MM.1S (cell line): ENCODE results near the gene TENT4A.

Experiments
- EZH2 ChIP-seq: fragments of 300-600 bp; sonication (generic); optimal IDR thresholded peaks from 2 replicates; pipeline ENCODE3; 2017; ENCODE audit warnings: low read depth, mild to moderate bottlenecking, antibody characterized with exemption, low read length, mixed read lengths
- EZH2phosphoT487 ChIP-seq: fragments of 300-600 bp; sonication (generic); IDR thresholded peaks from 2 replicates; pipeline ENCODE4 v1.6.1; 2018; ENCODE audit warnings: antibody characterized with exemption, low read length
- TF ChIP-seq, protein P1 (sequence below): fragments of 300-600 bp; sonication (generic); IDR thresholded peaks from 2 replicates; pipeline ENCODE4 v1.5.1; 2016; ENCODE audit warnings: antibody characterized with exemption, low read length, mixed read lengths

DNA sequence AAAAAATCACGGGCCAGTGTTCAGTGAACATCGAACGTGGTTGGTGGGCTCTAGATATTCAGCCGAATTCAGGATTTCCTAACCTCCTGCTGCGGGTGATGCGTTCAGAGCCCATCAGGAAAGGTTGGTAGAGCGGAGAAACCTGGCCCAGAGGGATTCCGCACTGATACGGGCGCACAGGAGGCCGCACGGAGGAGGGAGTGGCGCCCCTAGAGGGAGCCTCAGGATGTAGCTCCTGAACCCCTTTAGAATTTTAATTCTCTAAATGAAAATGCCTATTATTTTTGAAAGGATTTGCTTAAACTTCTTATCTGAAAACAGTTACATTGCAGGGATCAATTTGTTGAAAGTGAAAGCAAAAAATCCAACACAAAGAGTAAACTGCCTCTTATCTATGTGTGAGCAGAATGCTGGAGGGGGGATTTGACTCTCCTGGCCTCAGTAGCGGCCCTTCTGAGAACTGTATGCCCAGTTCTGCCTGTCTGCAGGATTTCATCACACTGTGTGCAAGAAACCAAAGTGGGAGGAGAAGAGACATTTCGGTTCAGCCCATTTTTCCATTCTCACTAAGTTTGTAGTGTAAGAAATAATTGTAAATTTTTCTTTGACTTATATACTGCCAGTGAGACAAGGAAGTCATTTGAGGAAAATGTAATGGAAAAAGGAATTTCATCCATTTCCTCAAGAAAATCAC lies 75.9 kb downstream of the TENT4A start:
- TF ChIP-seq, protein P1, sequence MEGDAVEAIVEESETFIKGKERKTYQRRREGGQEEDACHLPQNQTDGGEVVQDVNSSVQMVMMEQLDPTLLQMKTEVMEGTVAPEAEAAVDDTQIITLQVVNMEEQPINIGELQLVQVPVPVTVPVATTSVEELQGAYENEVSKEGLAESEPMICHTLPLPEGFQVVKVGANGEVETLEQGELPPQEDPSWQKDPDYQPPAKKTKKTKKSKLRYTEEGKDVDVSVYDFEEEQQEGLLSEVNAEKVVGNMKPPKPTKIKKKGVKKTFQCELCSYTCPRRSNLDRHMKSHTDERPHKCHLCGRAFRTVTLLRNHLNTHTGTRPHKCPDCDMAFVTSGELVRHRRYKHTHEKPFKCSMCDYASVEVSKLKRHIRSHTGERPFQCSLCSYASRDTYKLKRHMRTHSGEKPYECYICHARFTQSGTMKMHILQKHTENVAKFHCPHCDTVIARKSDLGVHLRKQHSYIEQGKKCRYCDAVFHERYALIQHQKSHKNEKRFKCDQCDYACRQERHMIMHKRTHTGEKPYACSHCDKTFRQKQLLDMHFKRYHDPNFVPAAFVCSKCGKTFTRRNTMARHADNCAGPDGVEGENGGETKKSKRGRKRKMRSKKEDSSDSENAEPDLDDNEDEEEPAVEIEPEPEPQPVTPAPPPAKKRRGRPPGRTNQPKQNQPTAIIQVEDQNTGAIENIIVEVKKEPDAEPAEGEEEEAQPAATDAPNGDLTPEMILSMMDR: no peak
- TF ChIP-seq EZH2: no peak
- TF ChIP-seq EZH2phosphoT487: no peak
